Activated naive CD8-positive, alpha-beta T cell treated with anti-CD3 and anti-CD28 coated beads, Interleukin-2, amount 10 ng/mL, durations not matched to agents 7 days and 5 days (primary cell): ENCODE measurements around the gene INPP5E. TPM values are rescaled to one million over a fixed set of nuclear protein-coding genes. Genes with fewer than 3 reads are reported as not detected.
A peak's percentile ranks its signal among the peaks of the same experiment; 100 is the strongest.

Experiments used
- ATAC-seq: fragments of 150-1000 bp; cut with Tn5 transposase; one replicate; pipeline ENCODE4 v1.10.0; 2021; ENCODE audit warnings: low read depth, moderate library complexity
- POLR2A ChIA-PET: fragments of 350-600 bp; sonication (Branson Sonifier 250); formaldehyde crosslinking; loops from one replicate; lab custom pipeline; 2021; ENCODE audit warnings: antibody characterized with exemption; lab: Charles Lee
- DNase-seq: peaks from one replicate; pipeline ENCODE4 v3.0.0; 2021
- H3K27ac Mint-ChIP-seq: one replicate; pipeline ENCODE4 v1.8.0; 2022; ENCODE audit warnings: mild to moderate bottlenecking, mixed read lengths
- H3K27me3 Mint-ChIP-seq: one replicate; pipeline ENCODE4 v1.8.0; 2022; ENCODE audit warnings: mild to moderate bottlenecking, moderate library complexity, mixed read lengths
- H3K36me3 Mint-ChIP-seq: one replicate; pipeline ENCODE4 v1.8.0; 2021; ENCODE audit warnings: mild to moderate bottlenecking, mixed read lengths
- H3K4me1 Mint-ChIP-seq: one replicate; pipeline ENCODE4 v1.8.0; 2021; ENCODE audit warnings: mixed read lengths
- H3K4me3 Mint-ChIP-seq: one replicate; pipeline ENCODE4 v1.8.0; 2022; ENCODE audit warnings: mild to moderate bottlenecking, moderate library complexity, mixed read lengths
- H3K9me3 Mint-ChIP-seq: one replicate; pipeline ENCODE4 v1.8.0; 2021; ENCODE audit warnings: mixed read lengths
- total RNA-seq, 2 experiments: library from RNA; stranded (reverse); gene quantifications; one replicate each; pipeline ENCODE4 v1.2.3, GENCODE V29; 2021

INPP5E gene
- 10 to 100 TPM; 22.8 to 23.0 TPM for total RNA-seq

- peaks cover 4% of the 10 kb centered on the region for H3K36me3 Mint-ChIP-seq
- DNase-seq (peak; percentile 98), ATAC-seq (peak; percentile 79)
- H3K9me3 Mint-ChIP-seq = no peaks in the 10 kb centered on the region
- H3K27me3 Mint-ChIP-seq = no peaks in the 10 kb centered on the region
- H3K27ac Mint-ChIP-seq = no peak within 1 kb of the TSS
- POLR2A ChIA-PET = interaction anchor here (0.6 to 1.4 kb wide), 4 partner anchors 10 to 30 kb away, joined by 3 to 5 read pairs (median 4); no protein-coding TSS in a partner anchor
- peak within 1 kb of the TSS; percentile 83 for H3K4me3 Mint-ChIP-seq
- H3K4me1 Mint-ChIP-seq = peaks cover 21% of the 10 kb centered on the region
Measured at GRCh38 chr9:136439481-136440408, at the start of gene INPP5E. INPP5E (minus strand) TSS chr9:136439845; CDS start chr9:136439419, 426 bp downstream.

- peak; percentile 38 for ATAC-seq
- POLR2A ChIA-PET = no interaction called here
- Mint-ChIP-seq H3K4me1 (peaks cover 4% of the 10 kb centered on the region), H3K27me3 (no peaks in the 10 kb centered on the region), H3K27ac (no peak overlapping the region), H3K9me3 (no peaks in the 10 kb centered on the region), H3K4me3 (no peak overlapping the region), H3K36me3 (no peaks in the 10 kb centered on the region)
- DNase-seq = peak; percentile 84
Measured at GRCh38 chr9:136488247-136489214, 48.9 kb upstream of the INPP5E start.

DNA sequence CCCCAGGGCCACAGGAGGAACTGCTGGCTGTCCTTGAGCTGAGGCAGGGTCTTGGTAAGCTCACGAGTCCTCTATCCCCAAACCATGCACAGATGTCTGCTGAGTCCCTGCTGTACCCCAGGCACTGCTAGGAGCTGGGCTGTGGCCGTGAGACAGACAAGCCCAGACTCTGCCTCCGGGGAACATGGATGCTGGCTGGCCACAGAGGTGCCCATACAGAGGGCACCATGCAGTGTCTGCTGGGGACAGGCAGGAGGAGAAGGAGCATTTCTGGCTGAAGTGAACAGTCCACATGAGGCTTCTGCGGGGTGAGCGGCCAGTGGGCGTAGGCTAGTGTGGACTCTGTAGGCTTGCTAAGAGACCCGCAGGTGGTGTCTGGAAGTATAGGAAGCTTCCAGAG is 48.0 kb upstream of the INPP5E start:
- peaks cover 4% of the 10 kb centered on the region for H3K4me1 Mint-ChIP-seq
- POLR2A ChIA-PET = interaction anchor here (0.7 kb wide), 1 partner anchor 140 kb away, joined by 3 read pairs; no protein-coding TSS in a partner anchor
- ATAC-seq (no peak), DNase-seq (no peak)
- no peak overlapping the region for H3K4me3 Mint-ChIP-seq
- peaks cover 1% of the 10 kb centered on the region for H3K36me3 Mint-ChIP-seq
- no peaks in the 10 kb centered on the region for H3K27me3 Mint-ChIP-seq
- H3K9me3 Mint-ChIP-seq = no peaks in the 10 kb centered on the region
- no peak overlapping the region for H3K27ac Mint-ChIP-seq

GRCh38 chr9:136486823-136487620 is 47.4 kb upstream of the INPP5E start:
- H3K27ac Mint-ChIP-seq = no peak overlapping the region
- DNase-seq = no peak
- no peak for ATAC-seq
- no peak overlapping the region for H3K4me3 Mint-ChIP-seq
- peaks cover 5% of the 10 kb centered on the region for H3K4me1 Mint-ChIP-seq
- POLR2A ChIA-PET = interaction anchor here (0.7 kb wide), 1 partner anchor 140 kb away, joined by 3 read pairs; no protein-coding TSS in a partner anchor
- no peaks in the 10 kb centered on the region for H3K9me3 Mint-ChIP-seq
- no peaks in the 10 kb centered on the region for H3K27me3 Mint-ChIP-seq
- peaks cover 1% of the 10 kb centered on the region for H3K36me3 Mint-ChIP-seq

DNA sequence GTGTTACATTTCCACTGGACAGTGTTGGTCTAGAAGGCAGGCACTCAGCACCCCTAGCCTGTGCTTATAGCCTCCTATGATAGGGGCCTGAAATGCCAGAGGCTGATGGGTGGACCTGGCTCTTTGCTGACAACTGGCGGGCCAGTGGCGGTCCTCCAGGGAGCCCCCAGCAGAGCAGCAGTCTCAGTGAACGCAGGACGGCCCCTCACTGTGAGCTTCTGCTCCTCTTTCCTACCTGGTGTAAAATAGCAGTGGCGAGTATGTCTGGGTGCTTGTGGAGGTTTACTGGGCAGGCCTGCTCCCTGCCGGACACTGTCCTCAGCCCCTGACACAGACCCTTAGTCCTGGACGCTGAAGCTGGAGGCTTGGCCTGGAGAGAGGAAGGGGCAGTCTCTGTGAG is 46.5 kb upstream of the INPP5E start:
- DNase-seq = no peak
- Mint-ChIP-seq H3K27me3 (no peaks in the 10 kb centered on the region), H3K4me1 (peaks cover 14% of the 10 kb centered on the region), H3K4me3 (no peak overlapping the region), H3K36me3 (peaks cover 1% of the 10 kb centered on the region), H3K9me3 (no peaks in the 10 kb centered on the region), H3K27ac (no peak overlapping the region)
- POLR2A ChIA-PET = no interaction called here
- no peak for ATAC-seq

GRCh38 chr9:136485049-136486045 is 45.7 kb upstream of the INPP5E start:
- POLR2A ChIA-PET = interaction anchor here (0.5 to 1.9 kb wide), 5 partner anchors 48 to 152 kb away, joined by 3 to 4 read pairs (median 3); partner anchors contain the start of genes ENTR1 and PMPCA
- peak overlapping the region; percentile 32 for H3K4me3 Mint-ChIP-seq
- peak; percentile 86 for DNase-seq
- peaks cover 1% of the 10 kb centered on the region for H3K36me3 Mint-ChIP-seq
- H3K27ac Mint-ChIP-seq = no peak overlapping the region
- peaks cover 17% of the 10 kb centered on the region for H3K4me1 Mint-ChIP-seq
- H3K27me3 Mint-ChIP-seq = no peaks in the 10 kb centered on the region
- no peak for ATAC-seq
- H3K9me3 Mint-ChIP-seq = no peaks in the 10 kb centered on the region

GRCh38 chr9:136484153-136485048 is 44.8 kb upstream of the INPP5E start:
- POLR2A ChIA-PET = interaction anchor here (0.6 to 1.9 kb wide), 5 partner anchors 49 to 306 kb away, joined by 3 to 4 read pairs (median 4); partner anchors contain the start of genes ENTR1, PMPCA and TMEM141
- no peak for ATAC-seq

GRCh38 chr9:136483589-136484152 is 44.0 kb upstream of the INPP5E start:
- H3K4me3 Mint-ChIP-seq = peak overlapping the region; percentile 99
- H3K4me1 Mint-ChIP-seq = peaks cover 25% of the 10 kb centered on the region
- no peaks in the 10 kb centered on the region for H3K9me3 Mint-ChIP-seq
- POLR2A ChIA-PET = interaction anchor here (0.6 to 1.9 kb wide), 4 partner anchors 49 to 307 kb away, joined by 3 to 4 read pairs (median 4); partner anchors contain the start of gene TMEM141
- H3K36me3 Mint-ChIP-seq = peaks cover 1% of the 10 kb centered on the region
- DNase-seq = peak; percentile 100
- peak overlapping the region; percentile 100 for H3K27ac Mint-ChIP-seq
- peak; percentile 70 for ATAC-seq
- no peaks in the 10 kb centered on the region for H3K27me3 Mint-ChIP-seq

More at GRCh38 chr9:136484153-136485048, 44.8 kb upstream of the INPP5E start:
- Mint-ChIP-seq H3K9me3 (no peaks in the 10 kb centered on the region), H3K4me3 (peak overlapping the region; percentile 32), H3K36me3 (peaks cover 1% of the 10 kb centered on the region), H3K27ac (no peak overlapping the region), H3K27me3 (no peaks in the 10 kb centered on the region), H3K4me1 (peaks cover 21% of the 10 kb centered on the region)
- peak; percentile 50 for DNase-seq

- ATAC-seq (peak; percentile 67), DNase-seq (peak; percentile 100)
- POLR2A ChIA-PET = interaction anchor here (1.9 kb wide), 1 partner anchor 50 kb away, joined by 4 read pairs; no protein-coding TSS in a partner anchor
- H3K27me3 Mint-ChIP-seq = no peaks in the 10 kb centered on the region
- H3K9me3 Mint-ChIP-seq = no peaks in the 10 kb centered on the region
- peaks cover 25% of the 10 kb centered on the region for H3K4me1 Mint-ChIP-seq
- peak within 1 kb of the TSS; percentile 99 for H3K4me3 Mint-ChIP-seq
- H3K27ac Mint-ChIP-seq = peak within 1 kb of the TSS; percentile 100
- H3K36me3 Mint-ChIP-seq = peaks cover 1% of the 10 kb centered on the region
Measured at GRCh38 chr9:136482793-136483588, 43.3 kb upstream of the INPP5E start, which contains the start of gene SEC16A. SEC16A (minus strand) TSS chr9:136483040; CDS start chr9:136477615, 5,425 bp downstream.
